ENCODE results near the gene INCA1.

The INCA1 gene

DNA sequence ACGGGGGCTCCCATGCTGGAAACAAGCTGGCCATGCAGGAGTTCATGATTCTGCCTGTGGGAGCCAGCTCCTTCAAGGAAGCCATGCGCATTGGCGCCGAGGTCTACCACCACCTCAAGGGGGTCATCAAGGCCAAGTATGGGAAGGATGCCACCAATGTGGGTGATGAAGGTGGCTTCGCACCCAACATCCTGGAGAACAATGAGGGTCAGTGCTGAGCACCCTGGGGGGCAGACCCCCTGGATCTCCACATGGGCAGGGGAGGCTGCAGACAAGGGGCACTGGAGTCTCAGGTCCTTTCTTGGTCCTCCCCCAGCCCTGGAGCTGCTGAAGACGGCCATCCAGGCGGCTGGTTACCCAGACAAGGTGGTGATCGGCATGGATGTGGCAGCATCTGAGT lies 42.2 kb downstream of the INCA1 start:
- H3K4me3 ChIP-seq = no peak overlapping the region
- TF ChIP-seq, protein P1, sequence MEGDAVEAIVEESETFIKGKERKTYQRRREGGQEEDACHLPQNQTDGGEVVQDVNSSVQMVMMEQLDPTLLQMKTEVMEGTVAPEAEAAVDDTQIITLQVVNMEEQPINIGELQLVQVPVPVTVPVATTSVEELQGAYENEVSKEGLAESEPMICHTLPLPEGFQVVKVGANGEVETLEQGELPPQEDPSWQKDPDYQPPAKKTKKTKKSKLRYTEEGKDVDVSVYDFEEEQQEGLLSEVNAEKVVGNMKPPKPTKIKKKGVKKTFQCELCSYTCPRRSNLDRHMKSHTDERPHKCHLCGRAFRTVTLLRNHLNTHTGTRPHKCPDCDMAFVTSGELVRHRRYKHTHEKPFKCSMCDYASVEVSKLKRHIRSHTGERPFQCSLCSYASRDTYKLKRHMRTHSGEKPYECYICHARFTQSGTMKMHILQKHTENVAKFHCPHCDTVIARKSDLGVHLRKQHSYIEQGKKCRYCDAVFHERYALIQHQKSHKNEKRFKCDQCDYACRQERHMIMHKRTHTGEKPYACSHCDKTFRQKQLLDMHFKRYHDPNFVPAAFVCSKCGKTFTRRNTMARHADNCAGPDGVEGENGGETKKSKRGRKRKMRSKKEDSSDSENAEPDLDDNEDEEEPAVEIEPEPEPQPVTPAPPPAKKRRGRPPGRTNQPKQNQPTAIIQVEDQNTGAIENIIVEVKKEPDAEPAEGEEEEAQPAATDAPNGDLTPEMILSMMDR (IDR thresholded peaks at IDR 0.05) = no peak
- no peak for DNase-seq (ENCODE audit: low spot score)

DNA sequence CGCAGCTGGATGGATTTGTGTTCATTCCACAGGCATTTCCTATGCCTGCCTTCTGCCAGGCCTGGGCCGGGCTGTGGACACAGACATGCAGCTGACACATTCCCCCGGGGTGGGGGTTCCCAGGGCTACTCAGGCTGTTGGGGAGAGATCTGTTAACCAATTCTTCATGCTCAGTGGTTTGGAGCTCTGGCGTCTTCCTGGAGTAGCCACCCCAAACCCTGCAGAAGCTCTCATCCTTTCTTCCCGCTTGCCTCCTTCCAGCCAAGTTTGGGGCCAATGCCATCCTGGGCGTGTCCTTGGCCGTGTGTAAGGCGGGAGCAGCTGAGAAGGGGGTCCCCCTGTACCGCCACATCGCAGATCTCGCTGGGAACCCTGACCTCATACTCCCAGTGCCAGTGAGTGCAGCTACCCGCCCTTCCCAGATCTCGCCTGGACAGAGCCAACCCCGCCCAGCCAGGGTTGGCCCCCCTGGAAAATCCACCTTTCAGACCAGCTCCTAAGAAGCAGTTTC lies 43.8 kb downstream of the INCA1 start:
- no peak overlapping the region for H3K4me3 ChIP-seq
- DNase-seq (ENCODE audit: low spot score) = no peak

More for the DNA sequence above, 42.2 kb downstream of the INCA1 start:
- H3K27ac ChIP-seq = no peak overlapping the region

DNA sequence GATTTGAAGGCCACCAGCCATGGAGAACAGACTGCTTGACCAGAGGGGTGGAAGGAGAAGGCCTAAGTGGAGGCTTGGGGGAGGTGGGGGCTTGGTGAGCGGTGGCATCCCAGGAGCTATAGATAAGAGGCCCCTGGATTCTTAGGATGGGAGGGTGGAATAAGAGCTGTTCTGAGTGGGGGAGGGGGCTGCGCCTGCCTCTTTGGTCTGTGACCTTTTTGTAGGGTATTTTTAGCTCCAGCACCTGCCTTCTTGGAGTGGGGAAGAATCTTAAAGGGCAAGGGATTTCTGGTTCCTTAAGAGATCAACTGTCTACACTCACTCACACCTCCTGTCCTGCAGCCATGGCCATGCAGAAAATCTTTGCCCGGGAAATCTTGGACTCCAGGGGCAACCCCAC lies 45.8 kb downstream of the INCA1 start:
- TF ChIP-seq, protein P1 (IDR thresholded peaks at IDR 0.05) = no peak
- DNase-seq (ENCODE audit: low spot score) = no peak
- Histone ChIP-seq H3K4me3 (no peak overlapping the region), H3K27ac (no peak overlapping the region)

More for the DNA sequence above, 43.8 kb downstream of the INCA1 start:
- peak overlapping the region; percentile 10 to 80 for H3K27ac ChIP-seq
- TF ChIP-seq, protein P1 (IDR thresholded peaks at IDR 0.05) = no peak

DNA sequence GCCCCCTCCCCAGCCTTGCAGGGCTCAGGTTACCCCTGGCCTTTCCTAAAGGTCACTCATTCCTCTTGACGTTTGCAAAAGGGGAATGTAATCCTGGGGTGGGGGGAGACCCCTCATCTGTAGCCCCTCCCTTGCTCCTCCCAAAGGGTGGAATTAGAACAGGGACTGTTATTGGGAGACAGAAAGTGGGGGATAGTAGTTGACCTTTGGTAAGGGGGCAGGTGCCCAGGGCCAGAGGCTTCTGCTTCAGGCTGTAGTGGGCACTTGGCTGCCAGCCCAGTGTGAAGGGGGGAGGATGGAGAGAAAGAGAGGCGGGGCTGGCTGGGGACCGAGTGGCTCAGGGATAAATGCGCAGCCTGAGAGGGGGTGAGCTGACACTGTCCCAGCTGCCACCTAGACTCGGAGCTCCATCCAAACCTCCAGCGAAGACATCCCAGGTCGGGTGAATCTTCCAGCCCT lies 46.5 kb downstream of the INCA1 start, which contains the start of gene ENO3:
ENO3 (plus strand) TSS at position 374 of the 459 bp plus-strand sequence. CDS start 711 bp downstream, outside the sequence.
- Histone ChIP-seq H3K27ac (peak within 1 kb of the TSS; percentile 97 to 99), H3K4me3 (peak within 1 kb of the TSS; percentile 99)
- TF ChIP-seq, protein P1 (IDR thresholded peaks at IDR 0.05) = no peak
- DNase-seq (ENCODE audit: low spot score) = no peak

DNA sequence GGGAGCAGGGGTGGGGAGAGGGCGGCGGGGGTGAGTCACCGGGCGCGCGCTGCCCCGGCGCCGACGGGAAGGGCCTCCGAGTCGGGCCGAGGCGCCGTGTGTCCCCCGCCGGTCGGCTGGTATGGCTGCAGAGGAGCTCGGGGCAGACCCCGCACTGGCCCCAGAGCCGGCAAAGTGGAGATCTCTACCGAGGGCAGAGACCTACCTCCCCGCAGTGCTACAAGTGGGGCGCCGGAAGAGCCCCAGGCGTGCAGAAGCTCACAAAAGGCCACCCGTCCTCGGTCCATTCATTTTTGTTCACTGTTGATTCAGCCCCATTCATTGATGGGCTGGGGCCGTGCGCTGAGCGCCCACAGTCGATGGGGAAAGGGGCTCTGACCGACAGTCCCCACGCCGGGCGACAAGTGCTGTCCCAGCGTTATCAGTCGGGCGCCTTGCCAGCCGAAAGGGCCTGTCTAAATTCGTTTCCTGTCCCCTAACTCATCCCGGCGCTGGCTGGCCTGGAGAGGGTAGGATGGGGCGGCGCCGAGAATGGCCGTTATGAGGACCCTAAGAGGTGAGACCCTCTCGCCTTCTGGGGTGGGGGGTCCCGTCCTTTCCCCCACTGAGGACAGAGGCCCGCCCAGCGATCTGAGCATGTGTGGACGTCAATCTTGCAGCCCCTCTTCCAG lies 47.1 kb downstream of the INCA1 start:
- TF ChIP-seq, protein P1 (IDR thresholded peaks at IDR 0.05) = no peak
- Histone ChIP-seq H3K27ac (peak overlapping the region; percentile 97 to 99), H3K4me3 (peak overlapping the region; percentile 99)
- DNase-seq (ENCODE audit: low spot score) = peak; percentile 85

DNA sequence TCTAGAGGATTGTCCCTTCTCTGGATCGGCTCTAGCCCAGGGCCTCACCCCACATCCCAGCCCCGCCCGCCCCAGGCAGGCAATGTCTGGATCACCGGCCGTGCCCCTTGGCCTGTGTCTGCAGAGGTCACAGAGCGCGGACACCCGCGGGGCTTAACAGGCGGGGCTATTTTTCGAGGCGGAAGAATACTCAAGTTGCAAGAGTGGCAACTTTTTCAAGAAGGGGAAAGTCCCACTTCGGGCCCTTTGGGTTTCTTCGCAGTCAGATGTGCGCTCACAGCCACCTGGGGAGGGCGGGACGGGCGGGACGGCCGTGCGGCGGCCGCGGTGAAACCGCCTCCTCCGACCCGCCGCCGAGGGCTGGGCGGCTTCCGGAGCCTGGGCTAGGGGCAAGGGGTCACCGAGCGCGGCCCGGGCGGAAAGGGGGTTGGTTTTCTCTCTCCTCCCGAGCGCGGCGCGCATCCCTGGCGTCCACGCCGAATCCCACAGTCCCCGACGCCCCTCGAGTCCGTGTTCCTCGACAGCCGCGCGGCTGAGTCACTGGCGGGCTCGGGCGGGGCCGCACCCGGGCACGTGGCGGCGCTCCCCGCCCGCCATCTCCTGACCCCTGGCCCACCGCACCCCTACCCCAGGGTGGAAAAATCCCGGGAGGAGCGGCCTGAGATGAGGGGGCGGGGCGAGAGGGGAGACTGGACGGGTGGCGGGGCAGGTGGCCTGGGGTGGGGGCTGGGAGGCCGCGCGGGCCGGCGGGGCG lies 47.8 kb downstream of the INCA1 start:
- peak; percentile 87 for DNase-seq (ENCODE audit: low spot score)
- Histone ChIP-seq H3K27ac (peak overlapping the region; percentile 97 to 99), H3K4me3 (peak overlapping the region; percentile 99)
- TF ChIP-seq, protein P1 (IDR thresholded peaks at IDR 0.05) = no peak
